HG03432 (cell line): ENCODE results near the gene TRHDE.

ENCODE experiments used
- ATAC-seq: cut with Tn5 transposase; IDR thresholded peaks from one replicate; pipeline ENCODE4 v1.9.1; 2021; ENCODE audit warnings: mild to moderate bottlenecking, moderate library complexity; ENCODE audit not compliant: unreplicated experiment

TRHDE gene

GRCh38 chr12:72273851-72274351 is 1.7 kb downstream of the TRHDE start:
- ATAC-seq, result no peak

GRCh38 chr12:72274931-72275330 is 2.8 kb downstream of the TRHDE start:
- no peak for ATAC-seq

- ATAC-seq, result no peak
Observed at GRCh38 chr12:72275526-72275925, 3.4 kb downstream of the TRHDE start.

- no peak for ATAC-seq
Observed at GRCh38 chr12:72276181-72276805, 4.1 kb downstream of the TRHDE start.

GRCh38 chr12:72277415-72277814 is 5.2 kb downstream of the TRHDE start:
- no peak for ATAC-seq

GRCh38 chr12:72278894-72279293 is 6.7 kb downstream of the TRHDE start:
- ATAC-seq, result no peak

GRCh38 chr12:72281126-72281525 is 9.0 kb downstream of the TRHDE start:
- ATAC-seq, result no peak

GRCh38 chr12:72282721-72283120 is 10.6 kb downstream of the TRHDE start:
- ATAC-seq, result no peak

GRCh38 chr12:72285861-72286260 is 13.7 kb downstream of the TRHDE start:
- no peak for ATAC-seq

GRCh38 chr12:72286526-72286925 is 14.4 kb downstream of the TRHDE start:
- no peak for ATAC-seq

- ATAC-seq, result no peak
Observed at GRCh38 chr12:72288436-72288835, 16.3 kb downstream of the TRHDE start.

GRCh38 chr12:72288911-72289310 is 16.7 kb downstream of the TRHDE start:
- ATAC-seq, result no peak

- no peak for ATAC-seq
Observed at GRCh38 chr12:72289633-72290032, 17.5 kb downstream of the TRHDE start.

GRCh38 chr12:72291175-72291574 is 19.0 kb downstream of the TRHDE start:
- no peak for ATAC-seq

GRCh38 chr12:72293701-72294100 is 21.5 kb downstream of the TRHDE start:
- no peak for ATAC-seq

- ATAC-seq, result no peak
Observed at GRCh38 chr12:72295101-72295500, 22.9 kb downstream of the TRHDE start.

- ATAC-seq, result no peak
Observed at GRCh38 chr12:72295744-72296143, 23.6 kb downstream of the TRHDE start.

- no peak for ATAC-seq
Observed at GRCh38 chr12:72296389-72296788, 24.2 kb downstream of the TRHDE start.

GRCh38 chr12:72297666-72298065 is 25.5 kb downstream of the TRHDE start:
- ATAC-seq, result no peak

- no peak for ATAC-seq
Observed at GRCh38 chr12:72300728-72301127, 28.6 kb downstream of the TRHDE start.

GRCh38 chr12:72304751-72305150 is 32.6 kb downstream of the TRHDE start:
- ATAC-seq, result no peak

GRCh38 chr12:72307229-72307628 is 35.1 kb downstream of the TRHDE start:
- no peak for ATAC-seq

- no peak for ATAC-seq
Observed at GRCh38 chr12:72311946-72312345, 39.8 kb downstream of the TRHDE start.
